ENCODE results near the gene COA5.

DNA sequence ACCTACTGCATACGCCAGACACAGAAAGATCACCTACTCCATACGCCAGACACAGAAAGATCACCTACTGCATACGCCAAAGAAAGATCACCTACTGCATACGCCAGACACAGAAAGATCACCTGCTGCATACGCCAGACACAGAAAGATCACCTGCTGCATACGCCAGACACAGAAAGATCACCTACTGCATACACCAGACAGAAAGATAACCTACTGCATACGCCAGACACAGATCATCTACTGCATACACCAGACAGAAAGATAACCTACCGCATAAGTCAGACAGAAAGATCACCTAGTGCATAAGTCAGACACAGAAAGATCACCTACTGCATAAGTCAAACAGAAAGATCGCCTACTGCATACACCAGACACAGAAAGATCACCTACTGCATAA is 25.8 kb downstream of the COA5 start:
- TF ChIP-seq YY1 (IDR thresholded peaks at IDR 0.05; ENCODE audit: insufficient read depth, insufficient read length), result no peak
- TF ChIP-seq SUZ12 (IDR thresholded peaks at IDR 0.05; ENCODE audit: extremely low read depth, insufficient read depth, insufficient read length), result no peak
